WTC11 (cell line): ENCODE data around the gene TMPRSS3. TPM values are rescaled to one million over a fixed set of nuclear protein-coding genes. Genes with fewer than 3 reads are reported as not detected.

Experiments
- ATAC-seq: fragments of 200-7000 bp; cut with Tn5 transposase; 2 replicates; pipeline ENCODE4 v1.10.0; 2021; ENCODE audit warnings: mild to moderate bottlenecking, moderate library complexity
- CTCF ChIA-PET: fragments of 300-600 bp; sonication (Branson Sonifier 250); formaldehyde crosslinking; loops from one replicate; lab custom pipeline; 2021; ENCODE audit warnings: antibody characterized with exemption; lab: Charles Lee
- POLR2A ChIA-PET: fragments of 350-600 bp; sonication (Branson Sonifier 250); formaldehyde crosslinking; loops from one replicate; lab custom pipeline; 2021; ENCODE audit warnings: antibody characterized with exemption; lab: Charles Lee
- DNase-seq: peaks from one replicate; pipeline ENCODE4 v3.0.0; 2021; ENCODE audit warnings: low spot score
- H3K27ac Mint-ChIP-seq: 2 replicates; pipeline ENCODE4 v1.8.0; 2021; ENCODE audit warnings: mixed read lengths
- H3K27me3 Mint-ChIP-seq: 2 replicates; pipeline ENCODE4 v1.8.0; 2021; ENCODE audit warnings: low read depth, mild to moderate bottlenecking, moderate library complexity, mixed read lengths
- H3K36me3 Mint-ChIP-seq: 2 replicates; pipeline ENCODE4 v1.8.0; 2021; ENCODE audit warnings: mixed read lengths
- H3K4me1 Mint-ChIP-seq: 2 replicates; pipeline ENCODE4 v1.8.0; 2022; ENCODE audit warnings: mixed read lengths
- H3K4me3 Mint-ChIP-seq: 2 replicates; pipeline ENCODE4 v1.8.0; 2021; ENCODE audit warnings: mild to moderate bottlenecking, moderate library complexity, mixed read lengths
- H3K9me3 Mint-ChIP-seq: 2 replicates; pipeline ENCODE4 v1.8.0; 2021; ENCODE audit warnings: mixed read lengths
- AFF4 ChIP-seq: sonication (generic); formaldehyde crosslinking; IDR thresholded peaks from 2 replicates; pipeline ENCODE4 v1.8.1; 2023; ENCODE audit warnings: mild to moderate bottlenecking, missing genetic modification reagents, borderline replicate concordance
- ELF4 ChIP-seq: sonication (generic); formaldehyde crosslinking; IDR thresholded peaks from 2 replicates; pipeline ENCODE4 v1.8.1; 2022; ENCODE audit warnings: low read depth, mild to moderate bottlenecking, moderate library complexity, missing genetic modification reagents
- ESRRA ChIP-seq: sonication (generic); formaldehyde crosslinking; IDR thresholded peaks from 2 replicates; pipeline ENCODE4 v1.8.1; 2022; ENCODE audit warnings: mild to moderate bottlenecking, missing genetic modification reagents, borderline replicate concordance
- FOXK1 ChIP-seq: sonication (generic); formaldehyde crosslinking; IDR thresholded peaks from 2 replicates; pipeline ENCODE4 v1.8.0; 2022; ENCODE audit warnings: mild to moderate bottlenecking, moderate library complexity, missing genetic modification reagents
- IRF2 ChIP-seq: sonication (generic); formaldehyde crosslinking; IDR thresholded peaks from 2 replicates; pipeline ENCODE4 v1.8.0; 2022; ENCODE audit warnings: low read depth, missing genetic modification reagents, borderline replicate concordance
- JAZF1 ChIP-seq: fragments of 250-450 bp; sonication (Bioruptor Pico); IDR thresholded peaks from 2 replicates; pipeline ENCODE4 v1.9.0; 2021; ENCODE audit warnings: moderate library complexity, mild to moderate bottlenecking, inconsistent platforms
- KAT7 ChIP-seq: sonication (generic); formaldehyde crosslinking; IDR thresholded peaks from 2 replicates; pipeline ENCODE4 v1.8.1; 2023; ENCODE audit warnings: missing genetic modification reagents, mild to moderate bottlenecking, borderline replicate concordance
- NR2C2 ChIP-seq: sonication (generic); formaldehyde crosslinking; IDR thresholded peaks from 2 replicates; pipeline ENCODE4 v1.8.0; 2022; ENCODE audit warnings: mild to moderate bottlenecking, missing genetic modification reagents
- NR3C1 ChIP-seq: sonication (generic); formaldehyde crosslinking; conservative IDR thresholded peaks from 2 replicates; pipeline ENCODE4 v1.8.1; 2023; ENCODE audit warnings: low read depth, mild to moderate bottlenecking, missing genetic modification reagents
- OVOL2 ChIP-seq: fragments of 250-450 bp; sonication (Bioruptor Pico); IDR thresholded peaks from 2 replicates; pipeline ENCODE4 v1.9.0; 2021; ENCODE audit warnings: mild to moderate bottlenecking, borderline replicate concordance
- USF2 ChIP-seq: sonication (generic); formaldehyde crosslinking; IDR thresholded peaks from 2 replicates; pipeline ENCODE4 v1.8.1; 2023; ENCODE audit warnings: mild to moderate bottlenecking, missing genetic modification reagents, moderate library complexity
- ZNF219 ChIP-seq: sonication (generic); formaldehyde crosslinking; IDR thresholded peaks from 2 replicates; pipeline ENCODE4 v1.8.0; 2023; ENCODE audit warnings: missing genetic modification reagents, mild to moderate bottlenecking, borderline replicate concordance
- ZNF317 ChIP-seq: sonication (generic); formaldehyde crosslinking; IDR thresholded peaks from 2 replicates; pipeline ENCODE4 v1.8.1; 2023; ENCODE audit warnings: low read depth, mild to moderate bottlenecking, moderate library complexity, missing genetic modification reagents, borderline replicate concordance
- total RNA-seq: library from RNA; stranded (reverse); gene quantifications from 3 replicates; pipeline ENCODE4 v1.2.3, GENCODE V29; 2021
- TF ChIP-seq, protein P1 (sequence below): sonication (generic); formaldehyde crosslinking; IDR thresholded peaks from 2 replicates; pipeline ENCODE4 v1.8.0; 2022; ENCODE audit warnings: mild to moderate bottlenecking, missing genetic modification reagents
- TF ChIP-seq, protein P2 (sequence below): fragments of 200-600 bp; IDR thresholded peaks from 2 replicates; pipeline ENCODE4 v1.8.0; 2022; ENCODE audit warnings: antibody characterized with exemption
- TF ChIP-seq, protein P3 (sequence below): sonication (generic); formaldehyde crosslinking; IDR thresholded peaks from 2 replicates; pipeline ENCODE4 v1.8.0; 2022; ENCODE audit warnings: missing genetic modification reagents
- TF ChIP-seq, protein P4 (sequence below): sonication (generic); formaldehyde crosslinking; IDR thresholded peaks from 2 replicates; pipeline ENCODE4 v1.8.0; 2023; ENCODE audit warnings: missing genetic modification reagents, mild to moderate bottlenecking, borderline replicate concordance

TMPRSS3 gene
- total RNA-seq, 1 experiment from 2014 or later, result 0.39 TPM

DNA sequence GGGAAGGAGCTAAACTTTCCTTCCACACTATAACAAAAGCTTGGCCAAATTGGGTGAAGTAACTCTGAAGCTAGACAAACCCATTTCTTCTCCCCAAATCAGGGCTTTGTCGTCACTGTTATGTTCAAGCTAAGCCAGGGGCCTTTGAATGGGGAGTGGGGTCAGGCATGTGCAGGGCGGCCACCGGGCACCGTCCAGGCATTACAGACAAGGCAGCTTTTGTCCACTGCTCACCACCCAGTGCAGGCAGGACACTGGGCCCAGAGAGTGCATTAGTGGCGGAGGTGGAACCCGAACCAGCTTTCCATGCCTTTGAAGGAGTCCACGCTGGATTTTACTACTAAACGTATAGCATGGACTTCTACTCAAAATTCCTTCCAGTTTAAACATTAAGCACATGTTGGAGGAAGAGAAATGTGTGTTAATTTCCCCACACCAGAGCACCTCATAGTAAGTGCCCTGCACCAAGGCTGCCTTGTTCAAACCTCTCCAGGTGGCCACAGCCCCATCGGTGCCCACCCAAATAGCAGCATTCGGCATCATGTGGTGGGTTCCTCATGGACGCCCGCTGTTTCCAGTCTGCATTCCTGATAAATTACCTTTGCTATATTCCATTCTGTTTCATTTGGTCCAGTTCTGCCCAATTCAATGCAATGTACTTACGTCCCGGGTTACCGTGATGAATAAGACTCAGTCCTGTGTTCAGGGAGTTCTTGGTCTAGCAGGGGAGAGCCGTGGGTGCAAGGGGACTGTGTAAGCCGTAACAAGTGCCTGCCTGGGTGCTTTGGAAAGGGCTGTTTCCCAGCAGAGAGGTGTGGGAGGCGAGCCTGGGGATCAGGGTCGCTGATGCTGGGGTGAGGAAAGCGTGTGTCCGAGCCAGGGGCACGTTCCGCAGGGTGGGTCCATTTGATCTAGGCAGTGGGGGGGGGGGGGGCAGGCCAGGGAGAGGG lies 9.5 kb upstream of the TMPRSS3 start:
- peaks cover 10% of the 10 kb centered on the region for H3K9me3 Mint-ChIP-seq
- ATAC-seq (no peak), DNase-seq (no peak)
- ChIA-PET CTCF (interaction anchor here (0.6 to 1.6 kb wide), 3 partner anchors 11 to 96 kb away, joined by 4 to 7 read pairs (median 7); no protein-coding TSS in a partner anchor), POLR2A (no interaction called here)
- H3K27me3 Mint-ChIP-seq, result 0 out of 2 replicates have a peak, but pooled peaks cover 3% of the 10 kb centered on the region
- H3K36me3 Mint-ChIP-seq, result peaks cover 7% of the 10 kb centered on the region
- no peak overlapping the region for H3K27ac Mint-ChIP-seq
- H3K4me3 Mint-ChIP-seq, result no peak overlapping the region
- H3K4me1 Mint-ChIP-seq, result no peaks in the 10 kb centered on the region
- TF ChIP-seq ELF4 (CRISPR knock-in tag), result no peak
- TF ChIP-seq, protein P1, sequence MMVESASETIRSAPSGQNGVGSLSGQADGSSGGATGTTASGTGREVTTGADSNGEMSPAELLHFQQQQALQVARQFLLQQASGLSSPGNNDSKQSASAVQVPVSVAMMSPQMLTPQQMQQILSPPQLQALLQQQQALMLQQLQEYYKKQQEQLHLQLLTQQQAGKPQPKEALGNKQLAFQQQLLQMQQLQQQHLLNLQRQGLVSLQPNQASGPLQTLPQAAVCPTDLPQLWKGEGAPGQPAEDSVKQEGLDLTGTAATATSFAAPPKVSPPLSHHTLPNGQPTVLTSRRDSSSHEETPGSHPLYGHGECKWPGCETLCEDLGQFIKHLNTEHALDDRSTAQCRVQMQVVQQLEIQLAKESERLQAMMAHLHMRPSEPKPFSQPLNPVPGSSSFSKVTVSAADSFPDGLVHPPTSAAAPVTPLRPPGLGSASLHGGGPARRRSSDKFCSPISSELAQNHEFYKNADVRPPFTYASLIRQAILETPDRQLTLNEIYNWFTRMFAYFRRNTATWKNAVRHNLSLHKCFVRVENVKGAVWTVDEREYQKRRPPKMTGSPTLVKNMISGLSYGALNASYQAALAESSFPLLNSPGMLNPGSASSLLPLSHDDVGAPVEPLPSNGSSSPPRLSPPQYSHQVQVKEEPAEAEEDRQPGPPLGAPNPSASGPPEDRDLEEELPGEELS (CRISPR knock-in tag), result no peak
- TF ChIP-seq IRF2 (CRISPR knock-in tag), result no peak
- TF ChIP-seq, protein P2, sequence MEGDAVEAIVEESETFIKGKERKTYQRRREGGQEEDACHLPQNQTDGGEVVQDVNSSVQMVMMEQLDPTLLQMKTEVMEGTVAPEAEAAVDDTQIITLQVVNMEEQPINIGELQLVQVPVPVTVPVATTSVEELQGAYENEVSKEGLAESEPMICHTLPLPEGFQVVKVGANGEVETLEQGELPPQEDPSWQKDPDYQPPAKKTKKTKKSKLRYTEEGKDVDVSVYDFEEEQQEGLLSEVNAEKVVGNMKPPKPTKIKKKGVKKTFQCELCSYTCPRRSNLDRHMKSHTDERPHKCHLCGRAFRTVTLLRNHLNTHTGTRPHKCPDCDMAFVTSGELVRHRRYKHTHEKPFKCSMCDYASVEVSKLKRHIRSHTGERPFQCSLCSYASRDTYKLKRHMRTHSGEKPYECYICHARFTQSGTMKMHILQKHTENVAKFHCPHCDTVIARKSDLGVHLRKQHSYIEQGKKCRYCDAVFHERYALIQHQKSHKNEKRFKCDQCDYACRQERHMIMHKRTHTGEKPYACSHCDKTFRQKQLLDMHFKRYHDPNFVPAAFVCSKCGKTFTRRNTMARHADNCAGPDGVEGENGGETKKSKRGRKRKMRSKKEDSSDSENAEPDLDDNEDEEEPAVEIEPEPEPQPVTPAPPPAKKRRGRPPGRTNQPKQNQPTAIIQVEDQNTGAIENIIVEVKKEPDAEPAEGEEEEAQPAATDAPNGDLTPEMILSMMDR, result no peak
- no peak for TF ChIP-seq OVOL2
- TF ChIP-seq NR2C2 (CRISPR knock-in tag), result no peak
- TF ChIP-seq, protein P3, sequence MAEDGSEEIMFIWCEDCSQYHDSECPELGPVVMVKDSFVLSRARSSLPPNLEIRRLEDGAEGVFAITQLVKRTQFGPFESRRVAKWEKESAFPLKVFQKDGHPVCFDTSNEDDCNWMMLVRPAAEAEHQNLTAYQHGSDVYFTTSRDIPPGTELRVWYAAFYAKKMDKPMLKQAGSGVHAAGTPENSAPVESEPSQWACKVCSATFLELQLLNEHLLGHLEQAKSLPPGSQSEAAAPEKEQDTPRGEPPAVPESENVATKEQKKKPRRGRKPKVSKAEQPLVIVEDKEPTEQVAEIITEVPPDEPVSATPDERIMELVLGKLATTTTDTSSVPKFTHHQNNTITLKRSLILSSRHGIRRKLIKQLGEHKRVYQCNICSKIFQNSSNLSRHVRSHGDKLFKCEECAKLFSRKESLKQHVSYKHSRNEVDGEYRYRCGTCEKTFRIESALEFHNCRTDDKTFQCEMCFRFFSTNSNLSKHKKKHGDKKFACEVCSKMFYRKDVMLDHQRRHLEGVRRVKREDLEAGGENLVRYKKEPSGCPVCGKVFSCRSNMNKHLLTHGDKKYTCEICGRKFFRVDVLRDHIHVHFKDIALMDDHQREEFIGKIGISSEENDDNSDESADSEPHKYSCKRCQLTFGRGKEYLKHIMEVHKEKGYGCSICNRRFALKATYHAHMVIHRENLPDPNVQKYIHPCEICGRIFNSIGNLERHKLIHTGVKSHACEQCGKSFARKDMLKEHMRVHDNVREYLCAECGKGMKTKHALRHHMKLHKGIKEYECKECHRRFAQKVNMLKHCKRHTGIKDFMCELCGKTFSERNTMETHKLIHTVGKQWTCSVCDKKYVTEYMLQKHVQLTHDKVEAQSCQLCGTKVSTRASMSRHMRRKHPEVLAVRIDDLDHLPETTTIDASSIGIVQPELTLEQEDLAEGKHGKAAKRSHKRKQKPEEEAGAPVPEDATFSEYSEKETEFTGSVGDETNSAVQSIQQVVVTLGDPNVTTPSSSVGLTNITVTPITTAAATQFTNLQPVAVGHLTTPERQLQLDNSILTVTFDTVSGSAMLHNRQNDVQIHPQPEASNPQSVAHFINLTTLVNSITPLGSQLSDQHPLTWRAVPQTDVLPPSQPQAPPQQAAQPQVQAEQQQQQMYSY (CRISPR knock-in tag), result no peak
- TF ChIP-seq, protein P4, sequence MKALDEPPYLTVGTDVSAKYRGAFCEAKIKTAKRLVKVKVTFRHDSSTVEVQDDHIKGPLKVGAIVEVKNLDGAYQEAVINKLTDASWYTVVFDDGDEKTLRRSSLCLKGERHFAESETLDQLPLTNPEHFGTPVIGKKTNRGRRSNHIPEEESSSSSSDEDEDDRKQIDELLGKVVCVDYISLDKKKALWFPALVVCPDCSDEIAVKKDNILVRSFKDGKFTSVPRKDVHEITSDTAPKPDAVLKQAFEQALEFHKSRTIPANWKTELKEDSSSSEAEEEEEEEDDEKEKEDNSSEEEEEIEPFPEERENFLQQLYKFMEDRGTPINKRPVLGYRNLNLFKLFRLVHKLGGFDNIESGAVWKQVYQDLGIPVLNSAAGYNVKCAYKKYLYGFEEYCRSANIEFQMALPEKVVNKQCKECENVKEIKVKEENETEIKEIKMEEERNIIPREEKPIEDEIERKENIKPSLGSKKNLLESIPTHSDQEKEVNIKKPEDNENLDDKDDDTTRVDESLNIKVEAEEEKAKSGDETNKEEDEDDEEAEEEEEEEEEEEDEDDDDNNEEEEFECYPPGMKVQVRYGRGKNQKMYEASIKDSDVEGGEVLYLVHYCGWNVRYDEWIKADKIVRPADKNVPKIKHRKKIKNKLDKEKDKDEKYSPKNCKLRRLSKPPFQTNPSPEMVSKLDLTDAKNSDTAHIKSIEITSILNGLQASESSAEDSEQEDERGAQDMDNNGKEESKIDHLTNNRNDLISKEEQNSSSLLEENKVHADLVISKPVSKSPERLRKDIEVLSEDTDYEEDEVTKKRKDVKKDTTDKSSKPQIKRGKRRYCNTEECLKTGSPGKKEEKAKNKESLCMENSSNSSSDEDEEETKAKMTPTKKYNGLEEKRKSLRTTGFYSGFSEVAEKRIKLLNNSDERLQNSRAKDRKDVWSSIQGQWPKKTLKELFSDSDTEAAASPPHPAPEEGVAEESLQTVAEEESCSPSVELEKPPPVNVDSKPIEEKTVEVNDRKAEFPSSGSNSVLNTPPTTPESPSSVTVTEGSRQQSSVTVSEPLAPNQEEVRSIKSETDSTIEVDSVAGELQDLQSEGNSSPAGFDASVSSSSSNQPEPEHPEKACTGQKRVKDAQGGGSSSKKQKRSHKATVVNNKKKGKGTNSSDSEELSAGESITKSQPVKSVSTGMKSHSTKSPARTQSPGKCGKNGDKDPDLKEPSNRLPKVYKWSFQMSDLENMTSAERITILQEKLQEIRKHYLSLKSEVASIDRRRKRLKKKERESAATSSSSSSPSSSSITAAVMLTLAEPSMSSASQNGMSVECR, result no peak
- no peak for TF ChIP-seq AFF4 (CRISPR knock-in tag)
- no peak for TF ChIP-seq ESRRA
- TF ChIP-seq NR3C1 (CRISPR knock-in tag), result no peak
- TF ChIP-seq FOXK1, result no peak
- no peak for TF ChIP-seq JAZF1 (CRISPR knock-in tag)
- TF ChIP-seq ZNF317, result no peak
- TF ChIP-seq USF2 (CRISPR knock-in tag), result no peak
- no peak for TF ChIP-seq ZNF219
- TF ChIP-seq KAT7 (CRISPR knock-in tag), result no peak
